Body of pancreas (tissue), 4 donors: ENCODE measurements around the gene KDM2A. TPM values are rescaled to one million over a fixed set of nuclear protein-coding genes. Genes with fewer than 3 reads are reported as not detected.

Experiments used
- ATAC-seq: fragments of 150-250 bp; one replicate; pipeline ENCODE4 v1.9.1; 2016
- DNase-seq, 4 donors: peaks; one replicate each; pipeline ENCODE4 v3.0.0-alpha.2; 2019
- H3K27ac ChIP-seq, 4 donors: fragments of 200-600 bp; sonication (generic); 1 replicate in 3 of 4; 2 replicates in 1 of 4; pipeline versions ENCODE4 v1.5.1 to v1.6.1; 2016 to 2019; ENCODE audit warnings: mild to moderate bottlenecking in 1 of 4, mixed read lengths in 1 of 4, moderate library complexity in 1 of 4
- H3K27me3 ChIP-seq, 2 donors: fragments of 200-600 bp; sonication (generic); one replicate each; pipeline ENCODE4 v1.6.0; 2016; ENCODE audit warnings: mild to moderate bottlenecking in 1 of 2
- H3K36me3 ChIP-seq, 2 donors: fragments of 200-600 bp; sonication (generic); replicated peaks in 1 of 2; 2 replicates each; pipeline ENCODE4 v1.5.1; 2016; ENCODE audit warnings: low read depth in 2 of 2; ENCODE audit not compliant: insufficient read depth in 1 of 2
- H3K4me1 ChIP-seq: fragments of 200-600 bp; sonication (generic); one replicate; pipeline ENCODE4 v1.6.0; 2016
- H3K4me3 ChIP-seq, 2 donors: fragments of 200-600 bp; sonication (generic); 1 replicate in 1 of 2; 2 replicates in 1 of 2; pipeline ENCODE4 v1.5.1; 2016 to 2019
- H3K9me3 ChIP-seq, 3 donors: fragments of 200-600 bp; sonication (generic); 1 replicate in 2 of 3; 2 replicates in 1 of 3; pipeline ENCODE4 v1.5.1; 2016
- POLR2A ChIP-seq, 3 donors: fragments of 450-650 bp; IDR thresholded peaks; one replicate each; pipeline ENCODE4 v1.6.1; 2016; ENCODE audit warnings: antibody characterized with exemption in 3 of 3, mild to moderate bottlenecking in 2 of 3
- WGBS, 2 donors: methylation state at CpG; one replicate each; pipeline ENCODE4 v1.1.5; 2017; 5-methylcytosine and 5-hydroxymethylcytosine counted together
- intact Hi-C: fragments of 100-400 bp; cut with DNase I; formaldehyde crosslinking; loops from one replicate; pipeline ENCODE4 v1.15.1; 2023
- total RNA-seq, 2 donors: library from RNA; depleted of rRNA; stranded (reverse); fragments of >200 nt; gene quantifications; one replicate each; pipeline ENCODE4 v1.1.0, GENCODE V29; 2016
- TF ChIP-seq, protein P1 (sequence below), 7 experiments: fragments of 450-650 bp in 4 of 7; fragments of 200-600 bp in 3 of 7; sonication (generic) in 3 of 7; IDR thresholded peaks; one replicate each; pipeline ENCODE4 v1.5.1; 2016 to 2019; ENCODE audit warnings: antibody characterized with exemption in 7 of 7

The KDM2A gene
- total RNA-seq, 2 donors from 2014 or later = 26.5 to 29.0 TPM

DNA sequence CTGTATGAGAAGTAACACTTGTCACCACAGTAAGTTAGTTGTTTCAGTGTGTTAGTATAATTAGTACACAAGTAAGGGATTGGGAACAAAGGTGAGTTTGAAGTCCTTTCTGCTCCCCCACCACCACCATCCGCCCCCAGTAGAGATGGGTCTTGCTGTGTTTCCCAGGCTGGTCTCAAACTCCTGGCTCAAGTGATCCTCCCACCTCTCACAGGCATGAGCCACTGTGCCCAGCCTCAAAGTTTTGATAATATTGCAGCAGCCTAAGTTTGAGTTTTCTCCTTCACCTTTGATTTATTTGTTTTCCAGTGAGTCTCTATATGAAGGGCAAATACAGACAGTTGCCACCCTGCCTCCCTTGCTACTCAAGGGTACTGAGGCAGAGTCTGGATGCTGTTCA, 123.5 kb downstream of the KDM2A start:
- no peak overlapping the region for H3K27ac ChIP-seq
- no peak overlapping the region for H3K4me3 ChIP-seq
- H3K27me3 ChIP-seq = no peaks in the 10 kb centered on the region
- peaks cover 0 to 18% of the 10 kb centered on the region in 2 donors for H3K36me3 ChIP-seq
- no peak for DNase-seq
- no peaks in the 10 kb centered on the region for H3K9me3 ChIP-seq
- peaks cover 42% of the 10 kb centered on the region for H3K4me1 ChIP-seq
- intact Hi-C loops = no loop called here
- WGBS, 2 donors = 81 to 82% methylated on average over 1 of the region's 1 CpG
- no peak for ATAC-seq
- TF ChIP-seq, protein P1, sequence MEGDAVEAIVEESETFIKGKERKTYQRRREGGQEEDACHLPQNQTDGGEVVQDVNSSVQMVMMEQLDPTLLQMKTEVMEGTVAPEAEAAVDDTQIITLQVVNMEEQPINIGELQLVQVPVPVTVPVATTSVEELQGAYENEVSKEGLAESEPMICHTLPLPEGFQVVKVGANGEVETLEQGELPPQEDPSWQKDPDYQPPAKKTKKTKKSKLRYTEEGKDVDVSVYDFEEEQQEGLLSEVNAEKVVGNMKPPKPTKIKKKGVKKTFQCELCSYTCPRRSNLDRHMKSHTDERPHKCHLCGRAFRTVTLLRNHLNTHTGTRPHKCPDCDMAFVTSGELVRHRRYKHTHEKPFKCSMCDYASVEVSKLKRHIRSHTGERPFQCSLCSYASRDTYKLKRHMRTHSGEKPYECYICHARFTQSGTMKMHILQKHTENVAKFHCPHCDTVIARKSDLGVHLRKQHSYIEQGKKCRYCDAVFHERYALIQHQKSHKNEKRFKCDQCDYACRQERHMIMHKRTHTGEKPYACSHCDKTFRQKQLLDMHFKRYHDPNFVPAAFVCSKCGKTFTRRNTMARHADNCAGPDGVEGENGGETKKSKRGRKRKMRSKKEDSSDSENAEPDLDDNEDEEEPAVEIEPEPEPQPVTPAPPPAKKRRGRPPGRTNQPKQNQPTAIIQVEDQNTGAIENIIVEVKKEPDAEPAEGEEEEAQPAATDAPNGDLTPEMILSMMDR (IDR thresholded peaks at IDR 0.05) = no peak

DNA sequence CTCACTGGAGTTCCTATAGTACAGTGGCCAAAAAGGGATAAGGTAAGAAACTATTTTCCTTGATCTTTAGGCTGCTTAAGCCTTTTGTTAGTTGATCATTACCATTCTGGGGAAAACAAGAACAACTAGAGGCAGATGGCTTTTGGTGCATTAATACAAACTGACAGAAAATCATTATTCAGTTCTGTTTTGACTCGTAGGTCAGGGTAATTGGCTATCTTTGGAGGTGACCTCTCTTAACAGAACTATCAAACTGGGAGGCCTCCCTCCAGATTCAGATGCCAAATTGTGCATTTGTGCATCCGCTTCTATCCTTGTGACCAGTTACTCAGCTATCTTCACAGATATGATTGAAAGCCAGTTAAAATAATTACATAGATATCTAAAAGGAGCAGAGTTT, 124.0 kb downstream of the KDM2A start:
- Histone ChIP-seq H3K36me3 (peaks cover 0 to 22% of the 10 kb centered on the region in 2 donors), H3K27me3 (no peaks in the 10 kb centered on the region), H3K27ac (no peak overlapping the region), H3K4me3 (no peak overlapping the region), H3K9me3 (no peaks in the 10 kb centered on the region), H3K4me1 (peaks cover 42% of the 10 kb centered on the region)
- DNase-seq (no peak), ATAC-seq (no peak)
- WGBS, 2 donors = 60 to 63% methylated on average over 2 of the region's 2 CpGs
- intact Hi-C loops = no loop called here
- TF ChIP-seq POLR2A (IDR thresholded peaks at IDR 0.05) = no peak
- TF ChIP-seq, protein P1 (IDR thresholded peaks at IDR 0.05) = no peak

DNA sequence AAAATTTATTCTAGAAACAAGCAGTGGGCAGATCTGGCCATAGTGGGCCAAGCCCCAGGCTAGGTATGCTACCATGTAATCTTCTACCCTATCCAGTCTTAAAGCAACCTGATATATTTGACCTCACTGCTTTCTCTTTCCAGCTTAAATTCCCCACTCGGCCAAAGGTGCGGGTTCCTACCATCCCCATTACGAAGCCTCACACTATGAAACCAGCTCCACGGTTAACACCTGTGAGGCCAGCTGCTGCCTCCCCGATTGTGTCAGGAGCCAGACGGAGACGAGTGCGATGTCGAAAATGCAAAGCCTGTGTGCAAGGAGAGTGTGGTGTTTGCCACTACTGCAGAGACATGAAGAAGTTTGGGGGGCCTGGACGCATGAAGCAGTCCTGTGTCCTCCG, 126.0 kb downstream of the KDM2A start:
- intact Hi-C loops = no loop called here
- Histone ChIP-seq H3K4me1 (peaks cover 28% of the 10 kb centered on the region), H3K9me3 (no peaks in the 10 kb centered on the region), H3K36me3 (peaks cover under 1 to 39% of the 10 kb centered on the region in 2 donors), H3K4me3 (no peak overlapping the region), H3K27ac (no peak overlapping the region), H3K27me3 (no peaks in the 10 kb centered on the region)
- ATAC-seq (no peak), DNase-seq (no peak)
- TF ChIP-seq POLR2A (IDR thresholded peaks at IDR 0.05) = no peak
- TF ChIP-seq, protein P1 (IDR thresholded peaks at IDR 0.05) = no peak
- 88 to 92% methylated on average over 11 of the region's 11 CpGs for WGBS, 2 donors

DNA sequence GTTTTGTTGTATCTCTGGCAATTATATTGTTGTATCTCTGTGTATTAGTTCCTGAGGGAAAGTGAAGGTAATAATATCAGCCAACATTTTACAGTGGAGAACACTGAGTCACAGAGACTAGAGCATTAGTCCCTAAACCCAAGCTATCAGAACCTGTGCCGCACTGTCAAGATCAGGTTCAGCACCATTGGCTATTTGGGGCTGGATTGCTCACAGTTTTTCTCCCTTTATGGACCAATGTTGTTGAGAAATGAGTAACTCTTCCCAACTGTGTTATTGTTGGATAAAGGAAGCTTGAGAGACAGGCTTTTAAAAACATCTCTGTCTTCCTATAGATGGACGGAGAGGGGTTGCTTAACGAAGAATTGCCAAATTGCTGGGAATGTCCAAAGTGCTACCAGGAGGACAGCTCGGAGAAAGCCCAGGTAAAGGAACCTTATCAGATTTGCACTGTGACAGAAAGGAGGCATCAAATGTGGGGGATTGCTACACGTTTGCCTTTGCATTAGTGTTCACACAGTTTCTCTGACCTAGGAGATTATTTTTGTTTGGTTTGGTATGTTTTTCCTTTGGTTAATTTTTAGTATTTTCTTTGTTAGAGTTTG, 129.0 kb downstream of the KDM2A start:
- H3K4me1 ChIP-seq = peaks cover 5% of the 10 kb centered on the region
- no peak for TF ChIP-seq POLR2A (IDR thresholded peaks at IDR 0.05)
- TF ChIP-seq, protein P1 (IDR thresholded peaks at IDR 0.05) = no peak
- 85 to 90% methylated on average over 5 of the region's 5 CpGs for WGBS, 2 donors
- intact Hi-C loops = no loop called here
- ATAC-seq (no peak), DNase-seq (no peak)
- no peak overlapping the region for H3K27ac ChIP-seq
- no peak overlapping the region for H3K4me3 ChIP-seq
- no peaks in the 10 kb centered on the region for H3K9me3 ChIP-seq
- H3K36me3 ChIP-seq = peaks cover 7 to 53% of the 10 kb centered on the region in 2 donors
- no peaks in the 10 kb centered on the region for H3K27me3 ChIP-seq

DNA sequence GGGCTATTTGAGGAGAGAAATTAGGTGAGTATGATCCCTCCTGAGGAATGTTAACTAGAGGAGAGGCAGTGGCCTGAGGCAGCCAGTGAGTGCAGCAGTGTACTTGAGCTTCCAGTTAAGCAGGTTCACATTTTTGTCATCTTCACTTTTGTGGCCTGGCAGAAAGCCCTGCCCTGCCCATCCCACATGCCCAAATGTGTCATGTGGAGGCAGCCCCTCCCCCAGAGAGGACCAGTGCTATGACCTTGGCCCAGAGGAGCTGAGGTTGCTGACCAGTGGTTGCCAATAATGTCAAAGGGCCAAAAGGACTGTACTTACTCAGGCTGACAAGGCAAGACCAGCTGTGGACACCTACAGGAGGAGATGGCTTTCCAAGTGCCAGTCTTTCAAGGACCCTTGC, 129.6 kb downstream of the KDM2A start:
- Histone ChIP-seq H3K27ac (no peak overlapping the region), H3K4me3 (no peak overlapping the region), H3K36me3 (peaks cover 8 to 59% of the 10 kb centered on the region in 2 donors), H3K4me1 (no peaks in the 10 kb centered on the region), H3K27me3 (no peaks in the 10 kb centered on the region), H3K9me3 (no peaks in the 10 kb centered on the region)
- intact Hi-C loops = no loop called here
- ATAC-seq (no peak), DNase-seq (no peak)
- no peak for TF ChIP-seq POLR2A (IDR thresholded peaks at IDR 0.05)
- TF ChIP-seq, protein P1 (IDR thresholded peaks at IDR 0.05) = no peak
